IPS DF 6.9 (cell line): ENCODE data around the gene RRP8.

Experiments used
- DNase-seq: peaks from one replicate; pipeline ENCODE4 v3.0.0-alpha.2; 2013; ENCODE audit warnings: low read depth, low spot score
- H3K27ac ChIP-seq: one replicate; pipeline ENCODE4 v1.5.1; 2013; ENCODE audit warnings: low read length, control low read depth
- H3K27me3 ChIP-seq: 2 replicates; pipeline ENCODE4 v1.6.1; 2013; ENCODE audit warnings: mild to moderate bottlenecking, low read length; ENCODE audit not compliant: control insufficient read depth, insufficient read depth
- H3K36me3 ChIP-seq: 2 replicates; pipeline ENCODE4 v1.6.1; 2013; ENCODE audit warnings: low read length; ENCODE audit not compliant: control insufficient read depth, insufficient read depth
- H3K4me1 ChIP-seq: 2 replicates; pipeline ENCODE4 v1.6.1; 2013; ENCODE audit warnings: low read length; ENCODE audit not compliant: control insufficient read depth, insufficient read depth
- H3K4me3 ChIP-seq: 2 replicates; pipeline ENCODE4 v1.5.1; 2013; ENCODE audit warnings: mild to moderate bottlenecking, low read length
- H3K9me3 ChIP-seq: 2 replicates; pipeline ENCODE4 v1.6.1; 2013; ENCODE audit warnings: low read length, inconsistent platforms; ENCODE audit not compliant: control insufficient read depth, insufficient read depth
- WGBS: extraction: QIAGEN DNeasy Blood & Tissue Kit; methylation state at CpG from one replicate; pipeline ENCODE4 v1.1.7; 2013; ENCODE audit warnings: mixed read lengths, missing lambda C conversion rate; ENCODE audit not compliant: insufficient read length, insufficient coverage; 5-methylcytosine and 5-hydroxymethylcytosine counted together

RRP8 gene

GRCh38 chr11:6616596-6617250, 13.3 kb upstream of the RRP8 start:
- H3K4me1 ChIP-seq = no peaks in the 10 kb centered on the region; the same call in 1 of the 2 replicates
- no peaks in the 10 kb centered on the region for H3K9me3 ChIP-seq
- no peaks in the 10 kb centered on the region for H3K27me3 ChIP-seq
- no CpG with 5 or more reads among the region's 14 CpGs for WGBS
- H3K4me3 ChIP-seq = no peak overlapping the region
- H3K36me3 ChIP-seq = no peaks in the 10 kb centered on the region
- no peak overlapping the region for H3K27ac ChIP-seq
- no peak for DNase-seq

- Histone ChIP-seq H3K4me3 (no peak overlapping the region), H3K27ac (no peak overlapping the region), H3K4me1 (no peaks in the 10 kb centered on the region; the same call in 1 of the 2 replicates), H3K36me3 (no peaks in the 10 kb centered on the region), H3K9me3 (no peaks in the 10 kb centered on the region), H3K27me3 (no peaks in the 10 kb centered on the region)
- no peak for DNase-seq
- no CpG with 5 or more reads among the region's 9 CpGs for WGBS
Measured at GRCh38 chr11:6615882-6616585, 12.6 kb upstream of the RRP8 start.

GRCh38 chr11:6615046-6615445, 11.6 kb upstream of the RRP8 start:
- Histone ChIP-seq H3K36me3 (peaks cover 8% of the 10 kb centered on the region; the same call in 1 of the 2 replicates), H3K27me3 (no peaks in the 10 kb centered on the region), H3K4me3 (no peak overlapping the region), H3K4me1 (no peaks in the 10 kb centered on the region; the same call in 1 of the 2 replicates), H3K9me3 (no peaks in the 10 kb centered on the region), H3K27ac (no peak overlapping the region)
- no peak for DNase-seq
- no CpG with 5 or more reads among the region's 5 CpGs for WGBS

- Histone ChIP-seq H3K27me3 (no peaks in the 10 kb centered on the region), H3K4me3 (no peak overlapping the region), H3K9me3 (no peaks in the 10 kb centered on the region), H3K27ac (no peak overlapping the region), H3K36me3 (peaks cover 14% of the 10 kb centered on the region; the same call in 1 of the 2 replicates), H3K4me1 (no peaks in the 10 kb centered on the region; the same call in 1 of the 2 replicates)
- no peak for DNase-seq
- WGBS = no CpG with 5 or more reads among the region's 2 CpGs
Measured at GRCh38 chr11:6614446-6614845, 11.0 kb upstream of the RRP8 start.

GRCh38 chr11:6613496-6613895, 10.1 kb upstream of the RRP8 start:
- no peak overlapping the region for H3K4me3 ChIP-seq
- WGBS = 100% methylated on average over 3 of the region's 3 CpGs
- no peaks in the 10 kb centered on the region for H3K9me3 ChIP-seq
- DNase-seq = no peak
- H3K27me3 ChIP-seq = no peaks in the 10 kb centered on the region
- peaks cover 23% of the 10 kb centered on the region; the same call in 1 of the 2 replicates for H3K36me3 ChIP-seq
- H3K4me1 ChIP-seq = no peaks in the 10 kb centered on the region; the same call in 1 of the 2 replicates
- no peak overlapping the region for H3K27ac ChIP-seq

- Histone ChIP-seq H3K27ac (peak within 1 kb of the TSS; percentile 18), H3K27me3 (no peaks in the 10 kb centered on the region), H3K36me3 (peaks cover 30% of the 10 kb centered on the region; the same call in 1 of the 2 replicates), H3K9me3 (no peaks in the 10 kb centered on the region), H3K4me3 (peak within 1 kb of the TSS; percentile 73), H3K4me1 (no peaks in the 10 kb centered on the region; the same call in 1 of the 2 replicates)
- no CpG with 5 or more reads among the region's 51 CpGs for WGBS
- DNase-seq = no peak
Measured at GRCh38 chr11:6612213-6613041, 9.0 kb upstream of the RRP8 start, which contains the start of gene TAF10. TAF10 (minus strand) TSS chr11:6612216; CDS start chr11:6612189, 27 bp downstream.

- Histone ChIP-seq H3K27me3 (no peaks in the 10 kb centered on the region), H3K4me3 (peak overlapping the region; percentile 73), H3K4me1 (no peaks in the 10 kb centered on the region; the same call in 1 of the 2 replicates), H3K27ac (no peak overlapping the region), H3K36me3 (peaks cover 30% of the 10 kb centered on the region; the same call in 1 of the 2 replicates), H3K9me3 (no peaks in the 10 kb centered on the region)
- no CpG with 5 or more reads among the region's 36 CpGs for WGBS
- DNase-seq = no peak
Measured at GRCh38 chr11:6611963-6612212, 8.5 kb upstream of the RRP8 start.

GRCh38 chr11:6611092-6611962, 7.9 kb upstream of the RRP8 start:
- WGBS = no CpG with 5 or more reads among the region's 39 CpGs
- no peaks in the 10 kb centered on the region for H3K27me3 ChIP-seq
- DNase-seq = no peak

GRCh38 chr11:6610591-6610990, 7.2 kb upstream of the RRP8 start:
- Histone ChIP-seq H3K27me3 (no peaks in the 10 kb centered on the region), H3K36me3 (peaks cover 30% of the 10 kb centered on the region; the same call in 1 of the 2 replicates), H3K27ac (no peak overlapping the region), H3K9me3 (no peaks in the 10 kb centered on the region), H3K4me1 (peaks cover 2% of the 10 kb centered on the region; the same call in 1 of the 2 replicates), H3K4me3 (no peak overlapping the region)
- WGBS = no CpG with 5 or more reads among the region's 6 CpGs
- DNase-seq = no peak

More at GRCh38 chr11:6611092-6611962, 7.9 kb upstream of the RRP8 start:
- H3K4me1 ChIP-seq = peaks cover 2% of the 10 kb centered on the region; the same call in 1 of the 2 replicates
- H3K27ac ChIP-seq = no peak overlapping the region
- peaks cover 30% of the 10 kb centered on the region; the same call in 1 of the 2 replicates for H3K36me3 ChIP-seq
- H3K9me3 ChIP-seq = no peaks in the 10 kb centered on the region
- H3K4me3 ChIP-seq = peak overlapping the region; percentile 73
